K562 (cell line): ENCODE results near the gene ABHD4. TPM values are rescaled to one million over a fixed set of nuclear protein-coding genes. Genes with fewer than 3 reads are reported as not detected.

Source experiments
- ATAC-seq: fragments of 200-7000 bp; cut with Tn5 transposase; 3 replicates; pipeline ENCODE4 v1.9.1; 2020; ENCODE audit warnings: moderate library complexity
- BruUV-seq: library from RNA; stranded (reverse); fragments of 400-500 nt; replicated peaks from 2 replicates; lab custom pipeline; 2021; lab: Mats Ljungman, UMichigan
- CTCF ChIA-PET: fragments of 300-600 bp; formaldehyde crosslinking; extraction: SDS; loops from one replicate; lab custom pipeline; 2021; ENCODE audit warnings: low intra/inter-chr PET ratio; lab: Yijun Ruan, JAX
- POLR2A ChIA-PET: fragments of 300-600, 350-650 bp; sonication (Branson Sonifier 250); formaldehyde crosslinking; extraction: SDS; loops from one replicate; lab custom pipeline; 2021; ENCODE audit warnings: antibody characterized with exemption, inconsistent platforms; lab: Yijun Ruan, JAX
- DNase-seq, 4 experiments: peaks; one replicate each; pipeline versions ENCODE4 v3.0.0 to v3.0.0-alpha.2; 2011 to 2018; ENCODE audit warnings: low spot score in 3 of 4, mixed read lengths in 3 of 4; ENCODE audit errors: extremely low read depth in 1 of 4
- FAIRE-seq: peaks from 2 replicates; lab custom pipeline; 2011; peaks lifted over from hg19 to GRCh38; lab: Jason Lieb, UNC
- H2AFZ ChIP-seq: 2 replicates; pipeline ENCODE4 v1.6.0; 2011; ENCODE audit warnings: low read depth, low read length, control low read depth, inconsistent platforms
- H3K27ac ChIP-seq: fragments of 200-600 bp; 3 replicates; pipeline ENCODE4 v1.8.0; 2011; ENCODE audit warnings: low read depth, mild to moderate bottlenecking, control low read depth, inconsistent platforms, low read length, moderate library complexity, mixed read lengths; ENCODE audit errors: extremely low read depth
- H3K27me3 ChIP-seq, 2 experiments: fragments of 300-600 bp in 1 of 2; 2 replicates in 1 of 2; 3 replicates in 1 of 2; pipeline versions ENCODE4 v1.6.0 to v1.8.0; 2011; ENCODE audit warnings: inconsistent platforms in 2 of 2, low read length in 2 of 2, mild to moderate bottlenecking in 1 of 2, mixed read lengths in 1 of 2, moderate library complexity in 1 of 2; ENCODE audit not compliant: control insufficient read depth in 2 of 2, insufficient read depth in 2 of 2
- H3K36me3 ChIP-seq: fragments of 300-600 bp; 3 replicates; pipeline ENCODE4 v1.8.0; 2011; ENCODE audit warnings: mild to moderate bottlenecking, low read length, inconsistent platforms; ENCODE audit not compliant: control insufficient read depth, insufficient read depth
- H3K4me1 ChIP-seq, 2 experiments: fragments of 200-600 bp in 1 of 2; replicated peaks in 1 of 2; 2 replicates in 1 of 2; 3 replicates in 1 of 2; pipeline versions ENCODE4 v1.5.1 to v1.8.0; 2011; ENCODE audit warnings: inconsistent platforms in 2 of 2, low read length in 2 of 2, mild to moderate bottlenecking in 1 of 2, mixed read lengths in 1 of 2, moderate library complexity in 1 of 2; ENCODE audit not compliant: control insufficient read depth in 2 of 2, insufficient read depth in 2 of 2
- H3K4me2 ChIP-seq: 2 replicates; pipeline ENCODE4 v1.6.1; 2011; ENCODE audit warnings: low read length, control low read depth, inconsistent platforms, mixed read lengths; ENCODE audit not compliant: insufficient read depth
- H3K4me3 ChIP-seq: fragments of 200-600 bp; sonication (generic), shearing (Covaris generic); 2 replicates; pipeline ENCODE4 v1.5.1; 2016; ENCODE audit warnings: control low read depth, inconsistent platforms
- H3K79me2 ChIP-seq: fragments of 200-600 bp; 3 replicates; pipeline ENCODE4 v1.8.0; 2011; ENCODE audit warnings: low read length, inconsistent platforms; ENCODE audit not compliant: control insufficient read depth, insufficient read depth
- H3K9ac ChIP-seq, 2 experiments: 2 replicates each; pipeline versions ENCODE4 v1.6.0 to v1.6.1; 2011; ENCODE audit warnings: low read depth in 2 of 2, low read length in 2 of 2, control low read depth in 1 of 2, inconsistent platforms in 1 of 2, mild to moderate bottlenecking in 1 of 2, mixed read lengths in 1 of 2; ENCODE audit not compliant: insufficient read depth in 1 of 2
- H3K9me1 ChIP-seq: one replicate; pipeline ENCODE4 v1.6.0; 2011; ENCODE audit warnings: inconsistent platforms, mild to moderate bottlenecking, low read length, moderate library complexity; ENCODE audit not compliant: control insufficient read depth, insufficient read depth
- H3K9me3 ChIP-seq: replicated peaks from 2 replicates; pipeline ENCODE4 v1.5.1; 2011; ENCODE audit warnings: low read depth, low read length, inconsistent platforms; ENCODE audit not compliant: control insufficient read depth, insufficient read depth
- H4K20me1 ChIP-seq: replicated peaks from 2 replicates; pipeline ENCODE4 v1.6.1; 2011; ENCODE audit warnings: low read length, inconsistent platforms, mixed read lengths; ENCODE audit not compliant: control insufficient read depth, insufficient read depth
- CREB5 ChIP-seq: fragments of 250-450 bp; sonication (Bioruptor Pico); IDR thresholded peaks from 2 replicates; pipeline ENCODE4 v1.5.0; 2020; ENCODE audit warnings: mild to moderate bottlenecking
- FIP1L1 ChIP-seq: fragments of 200-400 bp; formaldehyde crosslinking; IDR thresholded peaks from 2 replicates; pipeline ENCODE4 v1.6.1; 2018; ENCODE audit warnings: mild to moderate bottlenecking, low read depth, low read length; ENCODE audit not compliant: poor library complexity, severe bottlenecking
- FUS ChIP-seq: fragments of 200-400 bp; formaldehyde crosslinking; optimal IDR thresholded peaks from 2 replicates; pipeline ENCODE3; 2017; ENCODE audit warnings: low read depth, low read length
- HCFC1 ChIP-seq: IDR thresholded peaks from 2 replicates; pipeline ENCODE4 v1.6.1; 2012; ENCODE audit warnings: low read depth, low read length, improper control_type of control experiment
- JUND ChIP-seq, 2 experiments: IDR thresholded peaks; 2 replicates in 1 of 2; 3 replicates in 1 of 2; pipeline ENCODE4 v1.6.1; 2011; ENCODE audit warnings: borderline replicate concordance in 2 of 2, low read depth in 2 of 2, low read length in 2 of 2, improper control_type of control experiment in 1 of 2, missing biosample characterization in 1 of 2, missing genetic modification characterization in 1 of 2, missing genetic modification reagents in 1 of 2
- MXI1 ChIP-seq: IDR thresholded peaks from 2 replicates; pipeline ENCODE4 v1.6.1; 2011; ENCODE audit warnings: low read depth, mild to moderate bottlenecking, improper control_type of control experiment, low read length
- PBX2 ChIP-seq, 2 experiments: IDR thresholded peaks in 1 of 2; conservative IDR thresholded peaks in 1 of 2; 2 replicates each; pipeline ENCODE4 v1.6.1; 2016; ENCODE audit warnings: low read depth in 2 of 2, mild to moderate bottlenecking in 1 of 2, missing compliant biosample characterization in 1 of 2, missing genetic modification characterization in 1 of 2, moderate library complexity in 1 of 2
- SRSF9 ChIP-seq: fragments of 200-400 bp; formaldehyde crosslinking; IDR thresholded peaks from 2 replicates; pipeline ENCODE4 v1.6.1; 2017; ENCODE audit warnings: low read depth, low read length, borderline replicate concordance
- TRIM24 ChIP-seq, 2 experiments: fragments of 450-650 bp; IDR thresholded peaks; 2 replicates each; pipeline ENCODE4 v1.6.1; 2016
- WHSC1 ChIP-seq: IDR thresholded peaks from one replicate; pipeline ENCODE4 v1.6.1; 2012; ENCODE audit warnings: low read length, control low read depth, inconsistent platforms
- ZBTB7A ChIP-seq: IDR thresholded peaks from 2 replicates; pipeline ENCODE4 v1.6.1; 2011; ENCODE audit warnings: low read depth, mild to moderate bottlenecking, low read length, moderate library complexity, borderline replicate concordance; ENCODE audit not compliant: control insufficient read depth
- ZNF398 ChIP-seq: fragments of 250-450 bp; sonication (Bioruptor Pico); IDR thresholded peaks from 2 replicates; pipeline ENCODE4 v1.8.0; 2021; ENCODE audit warnings: moderate library complexity, mild to moderate bottlenecking, inconsistent platforms
- ZNF57 ChIP-seq: fragments of 450-650 bp; formaldehyde crosslinking; IDR thresholded peaks from 2 replicates; pipeline ENCODE4 v1.4.0; 2020; ENCODE audit warnings: mild to moderate bottlenecking, moderate library complexity
- ZNF696 ChIP-seq: fragments of 250-450 bp; sonication (Bioruptor Pico); conservative IDR thresholded peaks from 2 replicates; pipeline ENCODE4 v1.4.0; 2020; ENCODE audit warnings: mild to moderate bottlenecking, moderate library complexity
- WGBS: fragments of 100-300 bp; shearing (Covaris generic); methylation state at CpG from one replicate; pipeline ENCODE4 v1.1.6; 2016; ENCODE audit warnings: low coverage, mixed read lengths; ENCODE audit not compliant: insufficient coverage; ENCODE audit errors: missing lambda C conversion rate; 5-methylcytosine and 5-hydroxymethylcytosine counted together
- in situ Hi-C: fragments of 300-500 bp; cut with MboI; formaldehyde crosslinking; loops from 4 replicates; pipeline ENCODE4 v1.15.0; 2018; ENCODE audit warnings: inconsistent platforms, mixed read lengths
- intact Hi-C: fragments of 100-400 bp; cut with micrococcal nuclease; formaldehyde crosslinking; loops from 2 replicates; pipeline ENCODE4 v1.14.2; 2022
- polyA plus RNA-seq, 8 experiments: library from polyadenylated mRNA; depleted of rRNA in 4 of 8; stranded (reverse) in 5 of 8; unstranded in 3 of 8; fragments of >200 nt; fragmentation: Nextera tagmentation in 2 of 8; fragmentation: Illumina TruSeq in 1 of 8; extraction: Ambion mirVana in 2 of 8; extraction: Trizol in 1 of 8; gene quantifications; 2 replicates each; pipeline versions ENCODE4 v1.2.1 to v1.2.3, GENCODE V29; 2011 to 2014; ENCODE audit warnings: inconsistent platforms in 1 of 8, missing spikeins in 1 of 8
- total RNA-seq, 7 experiments: library from RNA; depleted of rRNA in 6 of 7; stranded (reverse); fragments of >200 nt in 6 of 7; fragmentation: Illumina TruSeq in 2 of 7; extraction: Trizol in 2 of 7; gene quantifications; 2 replicates each; pipeline versions ENCODE4 v1.2.1 to v1.2.3, GENCODE V29; 2011 to 2021; ENCODE audit warnings: low replicate concordance in 1 of 7
- TF ChIP-seq, protein P1 (sequence below): fragments of 450-650 bp; IDR thresholded peaks from 2 replicates; pipeline ENCODE4 v1.6.1; 2016

The ABHD4 gene
- total and polyA plus RNA-seq, 9 of the 15 experiments (the other 6 are each of a cell fraction or from before 2014, with no cell fraction given), result 3.6 to 12.0 (median 7.2) TPM

DNA sequence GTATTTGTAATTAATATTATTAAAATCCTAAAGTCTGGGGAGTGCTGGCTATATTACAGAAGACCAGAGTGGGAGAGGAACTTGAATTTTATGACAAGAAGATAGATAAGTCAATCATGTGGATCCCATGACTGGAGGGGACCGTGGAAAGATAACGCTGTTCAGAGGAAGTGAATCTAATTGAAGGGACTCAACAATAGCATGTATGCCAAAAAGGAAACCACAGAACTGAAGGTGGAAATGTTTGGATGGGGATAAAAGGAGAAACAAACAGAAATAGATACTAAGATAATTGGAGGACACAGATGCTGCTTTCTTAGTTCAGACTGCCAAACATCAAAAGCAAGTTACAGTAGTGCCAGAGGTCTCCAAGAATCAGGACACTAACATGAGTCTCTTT, 24.9 kb downstream of the ABHD4 start:
- no peaks in the 10 kb centered on the region for H4K20me1 ChIP-seq
- no peak for FAIRE-seq
- H3K9ac ChIP-seq, result no peak overlapping the region
- no peaks in the 10 kb centered on the region for H3K9me3 ChIP-seq
- ATAC-seq, result no peak
- ChIA-PET POLR2A (no interaction called here), CTCF (no interaction called here)
- peaks cover 0 to 10% of the 10 kb centered on the region in 2 experiments; a peak in 3 of 5 replicates for H3K4me1 ChIP-seq
- no TSS peak for BruUV-seq
- peak in 1 of 4 experiments; percentile 10 for DNase-seq
- H3K79me2 ChIP-seq, result no peaks in the 10 kb centered on the region
- intact Hi-C loops, result no loop called here
- H3K27ac ChIP-seq, result no peak overlapping the region
- no peaks in the 10 kb centered on the region for H3K9me1 ChIP-seq
- in situ Hi-C loops, result no loop called here
- 0% methylated on average over 2 of the region's 2 CpGs for WGBS
- no peak overlapping the region for H3K4me2 ChIP-seq
- H3K36me3 ChIP-seq, result no peaks in the 10 kb centered on the region
- H3K4me3 ChIP-seq, result no peak overlapping the region
- no peak overlapping the region for H2AFZ ChIP-seq
- no peaks in the 10 kb centered on the region for H3K27me3 ChIP-seq
- TF ChIP-seq JUND (IDR thresholded peaks at IDR 0.05; ENCODE audit: borderline replicate concordance, low read depth, low read length) (peak; percentile 21; the same call in 1 of the 2 replicates), JUND (tag; IDR thresholded peaks at IDR 0.05; ENCODE audit: borderline replicate concordance, low read depth, low read length) (no peak), ZBTB7A (no peak), ZNF57 (CRISPR knock-in tag) (no peak), WHSC1 (no peak), ZNF398 (CRISPR knock-in tag) (no peak), ZNF696 (no peak), FIP1L1 (no peak), SRSF9 (no peak), PBX2 (CRISPR knock-in tag; IDR thresholded peaks at IDR 0.05; ENCODE audit: low read depth) (no peak), PBX2 (tag; conservative IDR thresholded peaks at IDR 0.05; ENCODE audit: low read depth) (peak; percentile 18; the same call in 1 of the 2 replicates), CREB5 (no peak), MXI1 (no peak), HCFC1 (no peak), FUS (no peak), TRIM24 (IDR thresholded peaks at IDR 0.05) (no peak)
- TF ChIP-seq, protein P1, sequence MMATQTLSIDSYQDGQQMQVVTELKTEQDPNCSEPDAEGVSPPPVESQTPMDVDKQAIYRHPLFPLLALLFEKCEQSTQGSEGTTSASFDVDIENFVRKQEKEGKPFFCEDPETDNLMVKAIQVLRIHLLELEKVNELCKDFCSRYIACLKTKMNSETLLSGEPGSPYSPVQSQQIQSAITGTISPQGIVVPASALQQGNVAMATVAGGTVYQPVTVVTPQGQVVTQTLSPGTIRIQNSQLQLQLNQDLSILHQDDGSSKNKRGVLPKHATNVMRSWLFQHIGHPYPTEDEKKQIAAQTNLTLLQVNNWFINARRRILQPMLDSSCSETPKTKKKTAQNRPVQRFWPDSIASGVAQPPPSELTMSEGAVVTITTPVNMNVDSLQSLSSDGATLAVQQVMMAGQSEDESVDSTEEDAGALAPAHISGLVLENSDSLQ, result peak; percentile 28; the same call in 1 of the 2 replicates
